GM18868 (cell line): ENCODE data around the gene SEMA5A.

Experiments used
- ATAC-seq: cut with Tn5 transposase; IDR thresholded peaks from one replicate; pipeline ENCODE4 v1.9.1; 2021; ENCODE audit warnings: mild to moderate bottlenecking, moderate library complexity; ENCODE audit not compliant: unreplicated experiment

Gene SEMA5A

GRCh38 chr5:9294793-9295465 lies 250.9 kb downstream of the SEMA5A start:
- ATAC-seq: no peak

GRCh38 chr5:9288234-9288633 lies 257.6 kb downstream of the SEMA5A start:
- no peak for ATAC-seq

GRCh38 chr5:9284781-9285307 lies 261.0 kb downstream of the SEMA5A start:
- ATAC-seq: no peak

- no peak for ATAC-seq
These were observed 261.6 kb downstream of the SEMA5A start for GRCh38 chr5:9284272-9284671.

GRCh38 chr5:9283473-9283872 lies 262.4 kb downstream of the SEMA5A start:
- no peak for ATAC-seq

- no peak for ATAC-seq
These were observed 262.9 kb downstream of the SEMA5A start for GRCh38 chr5:9283021-9283420.

GRCh38 chr5:9282211-9282610 lies 263.7 kb downstream of the SEMA5A start:
- no peak for ATAC-seq

GRCh38 chr5:9279774-9280173 lies 266.1 kb downstream of the SEMA5A start:
- no peak for ATAC-seq

- ATAC-seq: no peak
These were observed 266.8 kb downstream of the SEMA5A start for GRCh38 chr5:9278921-9279603.

GRCh38 chr5:9269014-9269413 lies 276.9 kb downstream of the SEMA5A start:
- ATAC-seq: no peak

- no peak for ATAC-seq
These were observed 277.6 kb downstream of the SEMA5A start for GRCh38 chr5:9268226-9268625.

- no peak for ATAC-seq
These were observed 280.2 kb downstream of the SEMA5A start for GRCh38 chr5:9265441-9266287.

GRCh38 chr5:9264301-9264700 lies 281.6 kb downstream of the SEMA5A start:
- ATAC-seq: no peak

GRCh38 chr5:9263656-9264055 lies 282.2 kb downstream of the SEMA5A start:
- no peak for ATAC-seq

- no peak for ATAC-seq
These were observed 294.4 kb downstream of the SEMA5A start for GRCh38 chr5:9251379-9251980.

GRCh38 chr5:9249231-9249630 lies 296.6 kb downstream of the SEMA5A start:
- no peak for ATAC-seq

- no peak for ATAC-seq
These were observed 300.8 kb downstream of the SEMA5A start for GRCh38 chr5:9245071-9245470.

GRCh38 chr5:9244417-9244816 lies 301.5 kb downstream of the SEMA5A start:
- no peak for ATAC-seq

GRCh38 chr5:9241479-9242305 lies 304.2 kb downstream of the SEMA5A start:
- no peak for ATAC-seq

GRCh38 chr5:9240431-9240830 lies 305.4 kb downstream of the SEMA5A start:
- no peak for ATAC-seq
